Right ventricle myocardium inferior (tissue), 1 donor: ENCODE measurements around the gene LOXL1. TPM values are rescaled to one million over a fixed set of nuclear protein-coding genes. Genes with fewer than 3 reads are reported as not detected.

ENCODE experiments used
- ATAC-seq: fragments of 200-7000 bp; cut with Tn5 transposase; one replicate; pipeline ENCODE4 v1.9.1; 2020; ENCODE audit warnings: mild to moderate bottlenecking, moderate library complexity
- DNase-seq: peaks from one replicate; pipeline ENCODE4 v3.0.0; 2021; ENCODE audit errors: missing footprints
- intact Hi-C: fragments of 100-400 bp; cut with DNase I; formaldehyde crosslinking; loops from one replicate; pipeline ENCODE4 v1.11.0; 2022
- total RNA-seq: library from RNA; stranded (reverse); fragmentation: NEBNext Ultra II Directional; extraction: Animal tissue kit (Norgen Biotek cat#: 25700); gene quantifications from one replicate; pipeline ENCODE4 v1.2.1, GENCODE V29; 2021
- donor health status: DM: no; HTN: yes; CAD: no; lungs with severe emphysema.

Gene LOXL1
- total RNA-seq, 1 donor from 2014 or later = 15.9 TPM

DNA sequence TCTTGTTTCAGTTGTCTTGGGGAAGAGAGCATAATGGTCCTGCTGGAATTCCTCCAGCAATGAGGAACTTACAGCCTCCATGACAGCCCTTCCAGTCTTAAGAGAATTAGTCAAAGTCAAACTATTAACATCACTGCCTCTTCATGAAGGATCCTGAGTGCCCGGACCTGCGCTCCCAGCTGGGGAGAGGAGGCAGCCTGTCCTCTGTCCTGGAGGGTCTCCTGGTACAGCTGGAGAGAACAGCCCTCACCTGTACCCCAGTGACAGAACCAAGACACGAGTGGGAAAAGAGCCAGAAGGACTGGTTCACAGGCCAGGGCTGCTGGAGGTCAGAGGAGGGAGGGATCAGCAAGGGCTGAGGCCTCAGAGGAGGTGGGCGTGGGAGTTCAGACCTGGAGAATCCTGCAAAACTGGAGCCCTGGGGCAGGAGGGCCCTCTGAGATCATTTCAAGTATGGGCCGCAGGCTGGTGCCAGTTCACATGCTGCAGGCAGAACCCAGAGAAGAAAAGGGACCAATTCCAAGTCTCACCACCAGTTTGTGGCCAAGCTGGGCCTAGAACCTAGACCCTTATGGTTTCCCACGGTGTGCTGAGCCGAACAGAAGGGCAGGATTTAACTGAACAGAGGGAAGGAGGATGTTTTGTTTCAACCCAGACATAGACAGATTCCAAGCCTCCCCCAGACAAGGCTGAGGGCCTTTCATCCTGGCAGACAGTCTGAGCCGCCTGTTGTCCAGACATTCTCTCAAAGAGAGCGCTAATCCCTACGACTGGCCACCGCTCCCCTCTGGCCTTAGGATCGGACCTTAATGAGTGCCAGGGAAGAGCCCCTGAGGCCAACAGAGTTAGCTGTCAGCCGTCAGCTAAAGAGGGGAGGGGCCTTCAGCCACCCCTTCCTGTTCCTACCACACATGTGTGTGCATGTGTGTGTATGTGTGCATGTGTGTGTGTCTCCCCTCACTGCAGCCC lies 18.2 kb downstream of the LOXL1 start:
- no peak for DNase-seq
- intact Hi-C loops = no loop called here
- ATAC-seq = peak; percentile 24

DNA sequence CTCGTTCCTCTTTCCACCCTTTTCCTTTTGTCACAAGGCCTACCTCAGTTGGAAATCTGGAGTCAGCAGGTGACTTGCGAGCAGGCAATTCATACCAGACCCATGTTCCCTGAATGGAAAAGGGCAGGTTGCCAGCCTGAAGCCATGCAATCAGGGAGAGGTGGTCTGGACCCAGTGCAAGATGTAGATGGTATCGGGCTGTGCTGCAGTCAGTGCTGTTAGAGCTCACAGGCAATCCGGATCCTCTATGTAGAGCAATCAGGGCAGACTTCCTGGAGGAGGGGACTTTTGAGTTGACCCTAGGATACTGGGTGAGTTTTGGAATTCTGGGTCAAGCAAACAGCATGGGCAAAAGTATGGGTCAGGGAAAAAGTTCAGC lies 18.9 kb downstream of the LOXL1 start:
- intact Hi-C loops = no loop called here
- no peak for DNase-seq

DNA sequence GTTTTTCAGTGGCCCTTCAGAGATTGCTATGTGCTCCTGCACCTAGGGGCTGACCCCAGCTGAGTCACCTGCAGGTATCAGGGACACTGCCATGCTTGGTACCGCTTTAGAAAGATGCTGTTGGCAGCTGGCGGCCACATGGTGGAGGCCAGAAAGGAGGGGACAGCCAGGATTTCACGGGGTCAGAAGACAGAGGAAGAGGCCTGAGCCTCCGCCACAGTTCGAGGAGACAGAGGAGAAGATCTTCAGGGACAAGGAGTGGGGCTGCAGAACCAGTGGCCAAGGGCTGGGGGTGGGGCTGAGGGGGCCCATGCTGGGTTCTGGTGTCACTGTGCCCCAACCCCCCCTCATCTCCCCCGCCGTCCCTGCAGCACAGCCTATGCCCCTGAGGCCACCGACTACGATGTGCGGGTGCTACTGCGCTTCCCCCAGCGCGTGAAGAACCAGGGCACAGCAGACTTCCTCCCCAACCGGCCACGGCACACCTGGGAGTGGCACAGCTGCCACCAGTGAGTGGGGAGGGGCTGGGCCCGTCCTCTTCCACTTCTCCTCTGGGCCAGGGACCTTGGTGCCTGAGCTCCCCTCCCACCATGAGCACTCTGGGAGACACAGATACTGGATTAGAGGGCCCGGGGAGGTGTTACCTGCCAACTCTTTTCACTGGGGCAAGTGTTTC lies 19.9 kb downstream of the LOXL1 start:
- DNase-seq (no peak), ATAC-seq (no peak)
- intact Hi-C loops = no loop called here

More for the DNA sequence above, 18.9 kb downstream of the LOXL1 start:
- ATAC-seq = no peak

DNA sequence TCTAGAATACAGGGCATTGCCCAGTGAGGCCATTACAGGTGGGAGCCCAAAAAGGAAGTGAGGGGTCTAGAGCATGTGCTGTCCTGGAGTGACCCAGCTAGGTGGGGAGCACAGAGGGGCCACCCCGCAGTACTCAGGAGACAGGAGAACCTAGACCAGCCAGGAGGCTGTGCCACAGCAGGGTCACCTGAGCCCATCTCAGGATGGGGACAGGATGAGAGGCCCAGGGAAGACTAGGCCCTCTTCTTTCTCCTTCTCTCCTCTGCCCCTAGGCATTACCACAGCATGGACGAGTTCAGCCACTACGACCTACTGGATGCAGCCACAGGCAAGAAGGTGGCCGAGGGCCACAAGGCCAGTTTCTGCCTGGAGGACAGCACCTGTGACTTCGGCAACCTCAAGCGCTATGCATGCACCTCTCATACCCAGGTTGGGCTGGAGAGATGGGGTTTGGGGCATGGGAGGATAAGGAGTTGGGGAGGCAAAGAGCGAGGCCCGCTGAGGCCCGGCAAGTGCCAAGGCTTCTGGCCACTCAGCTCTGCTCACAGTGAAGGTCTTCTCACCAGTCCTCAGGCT lies 20.6 kb downstream of the LOXL1 start:
- intact Hi-C loops = no loop called here
- ATAC-seq (no peak), DNase-seq (no peak)

DNA sequence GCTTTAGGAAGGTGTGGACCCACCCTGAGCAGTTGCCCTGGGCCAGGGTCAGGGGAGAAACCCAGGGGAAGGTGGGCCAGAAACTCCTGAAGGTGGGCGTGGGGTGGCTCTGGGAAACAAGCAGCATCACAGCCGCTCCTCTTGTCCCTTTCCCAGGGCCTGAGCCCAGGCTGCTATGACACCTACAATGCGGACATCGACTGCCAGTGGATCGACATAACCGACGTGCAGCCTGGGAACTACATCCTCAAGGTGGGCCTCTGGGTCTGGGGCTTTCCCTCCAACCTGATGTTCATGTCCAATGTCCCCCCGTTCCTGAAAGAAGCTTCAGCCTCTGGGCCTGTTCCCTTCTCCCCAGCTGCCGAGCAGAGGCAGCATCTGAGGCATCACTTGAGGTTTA lies 21.4 kb downstream of the LOXL1 start:
- intact Hi-C loops = no loop called here
- DNase-seq = no peak

DNA sequence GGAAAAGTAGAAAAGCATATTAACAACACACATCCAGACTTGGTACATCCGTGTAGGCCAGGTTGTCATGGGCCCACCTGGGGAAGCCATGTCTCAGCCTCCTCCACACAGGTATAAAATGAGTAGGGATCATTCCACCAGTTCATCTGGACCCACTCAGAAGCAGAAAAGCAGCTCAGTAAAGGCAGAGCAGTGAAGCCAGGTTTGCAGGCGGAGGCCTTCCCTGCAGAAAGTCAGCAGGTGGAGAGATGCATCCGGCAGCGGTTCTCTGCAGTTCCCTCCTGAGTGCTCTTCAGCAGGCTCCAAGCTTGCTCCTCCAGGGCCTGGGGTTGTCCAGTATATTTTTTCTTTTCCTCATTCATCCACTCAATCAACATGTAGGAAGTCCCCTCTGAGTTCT lies 22.1 kb downstream of the LOXL1 start:
- ATAC-seq = no peak
- no peak for DNase-seq
- intact Hi-C loops = no loop called here

More for the DNA sequence above, 21.4 kb downstream of the LOXL1 start:
- ATAC-seq = no peak

DNA sequence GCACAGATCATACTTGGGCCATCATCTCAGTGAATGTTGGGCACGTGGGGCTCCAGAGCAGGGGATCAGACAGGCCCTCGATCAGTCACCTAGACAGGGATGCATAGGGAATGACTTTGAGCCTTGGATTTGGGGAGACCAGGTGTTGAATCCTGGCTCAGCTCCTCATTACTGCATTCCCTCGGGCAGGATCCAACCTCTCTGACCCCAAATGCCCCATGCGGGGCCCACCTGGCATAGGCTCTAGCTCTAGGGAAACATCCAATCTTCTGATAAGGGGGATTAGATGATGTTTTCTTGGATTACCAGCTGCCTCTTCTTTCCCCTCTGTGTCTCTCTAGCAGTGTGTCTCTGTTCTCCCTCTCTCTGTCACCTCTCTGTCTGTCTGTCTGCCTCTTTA lies 22.7 kb downstream of the LOXL1 start:
- intact Hi-C loops = no loop called here
- no peak for DNase-seq
- no peak for ATAC-seq

DNA sequence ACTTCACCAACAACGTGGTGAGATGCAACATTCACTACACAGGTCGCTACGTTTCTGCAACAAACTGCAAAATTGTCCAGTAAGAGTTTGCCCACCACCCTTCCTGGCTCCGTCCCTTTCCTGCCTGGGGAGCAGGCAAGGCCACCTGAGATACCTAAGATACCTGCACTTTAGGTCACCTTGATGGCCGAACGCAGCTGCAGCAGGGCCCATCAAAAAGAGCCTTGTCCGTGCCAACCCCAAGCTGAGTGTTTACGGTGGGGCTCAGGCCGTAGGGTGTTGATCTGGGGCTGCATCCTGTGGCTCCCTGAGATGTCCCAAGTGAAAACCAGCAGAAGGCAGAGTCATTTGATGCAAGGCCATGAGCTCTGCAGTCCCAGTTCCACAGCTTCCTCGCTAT lies 23.2 kb downstream of the LOXL1 start:
- intact Hi-C loops = no loop called here
- DNase-seq (no peak), ATAC-seq (no peak)

DNA sequence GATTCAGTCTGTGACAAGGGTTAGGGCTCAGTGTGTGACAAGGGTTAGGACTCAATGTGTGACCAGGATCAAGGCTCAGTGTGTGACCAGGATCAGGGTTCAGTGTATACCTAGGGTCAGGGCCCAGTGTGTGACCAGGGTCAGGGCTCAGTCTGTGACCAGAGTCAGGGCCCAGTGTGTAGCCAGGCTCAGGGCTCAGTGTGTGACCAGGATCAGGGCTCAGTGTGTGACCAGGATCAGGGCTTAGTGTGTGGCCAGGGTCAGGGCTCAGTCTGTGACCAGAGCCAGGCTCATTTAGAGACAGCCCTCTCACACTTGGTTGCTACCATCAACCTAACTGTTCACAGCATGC lies 24.2 kb downstream of the LOXL1 start:
- no peak for ATAC-seq
- intact Hi-C loops = no loop called here
- DNase-seq = no peak

DNA sequence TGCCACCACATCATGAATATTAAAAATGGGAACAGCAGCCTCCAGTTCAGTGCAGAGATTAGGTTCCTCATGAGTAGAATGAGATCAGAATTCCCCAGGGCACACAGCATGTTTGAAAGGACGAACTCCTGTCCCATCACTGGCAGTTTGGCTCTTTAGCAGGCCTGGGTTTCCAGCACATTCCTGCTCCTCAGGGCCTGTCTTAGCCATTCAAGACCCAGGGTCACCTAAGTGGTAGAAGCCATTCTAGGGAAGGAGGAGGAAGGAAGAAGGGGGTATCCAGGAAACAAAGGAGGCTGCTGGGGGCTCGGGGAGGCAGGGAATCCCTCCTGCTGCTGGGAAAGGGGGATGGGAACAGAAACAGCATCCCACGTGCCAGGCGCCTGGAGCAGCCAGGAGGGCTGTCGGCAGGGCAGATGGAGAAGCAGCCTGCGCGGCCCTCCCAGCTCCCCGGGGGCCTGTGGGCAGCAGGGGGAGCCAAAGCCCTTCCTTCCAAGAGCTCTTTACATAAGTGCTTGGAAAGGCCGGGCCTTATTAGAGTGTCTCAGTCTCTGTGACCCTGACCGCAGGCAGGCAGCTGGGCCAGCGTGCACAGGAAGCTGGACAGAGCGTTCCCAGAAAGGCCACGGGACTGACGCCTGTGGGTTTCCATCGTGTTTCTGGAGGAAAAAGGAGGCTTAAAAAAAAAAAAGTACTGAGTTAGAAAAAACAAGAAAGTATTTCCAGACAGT lies 24.7 kb downstream of the LOXL1 start:
- DNase-seq (peak; percentile 95), ATAC-seq (peak; percentile 97)
- intact Hi-C loops = loop anchor here (1.0 kb wide), 1 partner anchor 13 kb away; no protein-coding TSS in a partner anchor

DNA sequence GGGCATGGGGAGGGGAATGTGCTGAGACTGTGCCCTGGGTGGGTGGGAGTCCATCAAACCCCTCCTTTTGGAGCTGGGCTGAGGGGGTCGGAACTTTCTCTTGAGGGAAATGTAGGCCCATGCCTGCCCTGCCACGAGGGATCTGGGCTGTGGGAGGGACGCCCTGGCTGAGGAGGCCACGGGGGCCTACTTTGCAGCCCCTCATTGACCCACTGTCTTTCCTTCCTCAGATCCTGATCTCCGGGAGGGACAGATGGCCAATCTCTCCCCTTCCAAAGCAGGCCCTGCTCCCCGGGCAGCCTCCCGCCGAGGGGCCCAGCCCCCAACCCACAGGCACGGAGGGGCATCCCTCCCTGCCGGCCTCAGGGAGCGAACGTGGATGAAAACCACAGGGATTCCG lies 25.3 kb downstream of the LOXL1 start:
- ATAC-seq (no peak), DNase-seq (no peak)
- intact Hi-C loops = loop anchor here (1.0 kb wide), 1 partner anchor 13 kb away; no protein-coding TSS in a partner anchor

DNA sequence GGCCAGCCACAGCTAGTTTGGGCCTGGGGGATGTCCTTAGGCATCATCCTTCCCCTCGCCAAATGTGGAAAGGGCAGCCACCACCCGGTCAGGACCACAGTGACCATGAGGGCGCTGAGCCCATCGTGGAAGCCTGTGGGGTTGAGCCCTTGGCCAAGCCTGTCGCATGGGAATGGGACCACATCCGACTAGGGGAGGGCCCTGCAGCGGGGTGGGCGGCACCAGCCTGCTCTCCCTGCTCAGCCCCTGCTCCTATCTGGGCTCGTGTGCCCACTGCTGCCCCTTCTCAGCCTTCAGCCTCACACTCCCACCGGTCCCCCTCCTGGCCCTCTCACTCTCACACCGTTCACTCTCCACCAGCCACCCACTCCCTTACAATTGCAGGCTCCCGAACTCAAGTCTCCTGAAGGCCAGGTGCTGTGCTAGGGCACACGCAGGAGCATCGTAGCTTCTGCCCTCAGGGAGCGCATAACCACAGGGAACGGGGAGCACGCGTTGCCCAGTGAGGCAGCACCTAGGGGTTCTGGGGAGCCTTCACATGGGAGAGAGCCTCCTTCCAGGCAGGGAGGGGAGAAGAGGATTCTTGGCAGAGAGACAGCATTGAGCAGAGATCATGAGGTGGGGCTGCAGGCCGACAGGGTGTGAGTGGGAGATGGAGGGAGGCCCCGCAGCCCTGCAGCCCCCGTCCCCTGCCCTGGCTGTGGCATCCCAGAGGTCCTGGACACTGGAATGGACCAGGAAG lies 26.1 kb downstream of the LOXL1 start:
- DNase-seq (no peak), ATAC-seq (no peak)
- intact Hi-C loops = no loop called here

DNA sequence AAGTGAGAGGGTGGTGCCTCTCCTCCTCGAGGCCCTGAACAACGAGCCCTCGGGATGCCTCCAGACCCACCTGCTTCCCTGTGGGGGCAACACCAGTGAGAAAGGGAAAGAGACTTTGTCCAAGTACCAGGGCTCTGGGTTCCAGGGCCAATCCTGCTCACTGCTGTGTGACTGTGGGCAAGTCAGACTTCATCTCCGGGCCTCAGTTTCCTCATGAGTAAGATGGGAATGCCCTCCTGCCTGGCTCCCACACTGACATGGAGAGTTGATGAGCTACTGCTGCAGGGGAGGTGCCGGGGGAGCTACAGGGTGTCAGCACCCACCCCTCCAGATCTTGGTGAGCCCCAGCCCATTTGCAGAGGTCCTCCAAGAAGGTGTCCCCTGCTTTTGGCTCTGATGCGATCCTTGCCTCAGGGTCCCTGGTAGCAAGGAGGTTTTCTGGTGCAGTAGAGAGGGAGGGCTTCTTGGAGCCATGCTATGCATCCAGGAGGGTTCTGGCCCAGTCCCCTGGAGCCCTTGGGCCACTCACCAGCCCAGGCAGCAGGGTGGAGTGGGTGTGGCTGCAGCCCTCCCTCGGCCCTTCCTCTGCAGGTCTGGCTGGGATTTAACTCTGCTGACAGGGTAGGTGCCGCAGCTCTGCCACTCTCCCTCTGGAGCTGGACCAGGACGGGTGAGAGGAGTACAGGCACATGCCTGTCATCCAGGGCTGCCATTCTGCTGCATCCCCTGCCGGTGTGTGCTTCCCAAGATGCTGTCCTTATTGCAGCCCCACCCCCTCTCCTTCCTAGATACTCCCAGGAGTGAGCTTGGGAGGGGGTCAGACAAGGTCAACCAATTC lies 26.9 kb downstream of the LOXL1 start:
- intact Hi-C loops = no loop called here
- ATAC-seq (no peak), DNase-seq (no peak)

DNA sequence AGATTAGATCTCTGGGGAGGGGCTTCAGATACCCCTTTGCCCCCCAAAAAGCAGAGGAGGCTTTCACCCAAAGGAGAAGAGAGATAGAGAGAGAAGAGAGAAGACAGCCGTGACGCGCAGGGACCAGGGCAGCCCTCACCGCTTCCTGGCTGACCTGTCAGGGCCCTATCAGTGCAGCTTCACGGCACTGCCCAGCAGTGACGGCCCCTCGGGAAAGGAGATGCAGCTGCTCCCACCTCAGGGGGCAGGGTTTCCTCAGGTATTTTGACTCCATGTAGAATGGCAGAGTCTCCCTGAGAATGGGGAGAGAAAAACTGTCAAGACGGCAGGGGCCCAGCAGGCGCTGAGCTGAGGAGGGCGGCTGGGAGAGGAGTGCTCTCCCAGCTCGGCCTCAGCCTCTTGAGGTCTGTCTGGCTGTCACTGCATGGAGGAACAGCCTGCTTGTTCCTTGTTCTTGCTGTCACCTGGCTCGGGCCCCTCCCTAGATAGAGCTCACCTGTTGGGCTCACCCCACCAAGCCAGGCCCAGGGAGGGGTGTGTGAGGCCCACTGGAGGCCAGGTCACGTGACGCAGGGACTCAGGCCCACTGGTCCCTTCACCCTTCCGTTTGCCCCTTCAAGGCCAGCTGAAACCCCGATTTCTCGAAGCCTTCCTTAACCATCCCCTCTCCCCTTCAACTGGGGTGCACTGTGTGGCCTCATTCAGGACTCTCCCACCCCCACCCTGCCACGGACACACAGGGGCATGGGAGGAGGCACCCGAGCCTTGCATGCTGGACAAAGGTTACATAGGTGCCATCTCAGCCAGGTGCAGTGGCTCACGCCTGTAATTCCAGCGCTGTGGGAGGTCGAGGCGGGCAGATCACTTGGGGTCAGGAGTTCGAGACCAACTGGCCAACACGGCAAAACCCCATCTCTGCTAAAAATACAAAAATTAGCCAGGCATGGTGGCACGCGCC lies 28.2 kb downstream of the LOXL1 start:
- DNase-seq (no peak), ATAC-seq (no peak)
- intact Hi-C loops = no loop called here

DNA sequence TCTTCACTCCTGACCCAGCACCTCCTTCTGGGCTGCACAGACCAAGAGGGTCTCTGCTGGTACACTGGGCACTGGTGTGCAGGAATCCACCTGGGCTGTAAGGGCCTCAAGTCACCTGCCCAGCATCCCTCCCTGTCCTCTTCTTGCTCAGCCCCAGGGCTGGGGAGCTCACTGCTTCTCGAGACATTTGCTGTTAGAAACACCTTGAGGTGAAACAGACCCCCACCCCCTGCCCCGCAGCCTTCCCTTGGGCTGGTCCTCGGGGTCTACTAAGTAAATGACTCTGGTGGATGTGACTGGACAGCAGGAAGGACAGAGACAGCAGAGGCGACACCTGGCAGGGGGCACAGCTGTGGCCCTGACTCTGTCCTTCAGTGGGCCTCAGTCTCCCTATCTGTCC lies 29.1 kb downstream of the LOXL1 start:
- intact Hi-C loops = no loop called here
- no peak for ATAC-seq
- no peak for DNase-seq

DNA sequence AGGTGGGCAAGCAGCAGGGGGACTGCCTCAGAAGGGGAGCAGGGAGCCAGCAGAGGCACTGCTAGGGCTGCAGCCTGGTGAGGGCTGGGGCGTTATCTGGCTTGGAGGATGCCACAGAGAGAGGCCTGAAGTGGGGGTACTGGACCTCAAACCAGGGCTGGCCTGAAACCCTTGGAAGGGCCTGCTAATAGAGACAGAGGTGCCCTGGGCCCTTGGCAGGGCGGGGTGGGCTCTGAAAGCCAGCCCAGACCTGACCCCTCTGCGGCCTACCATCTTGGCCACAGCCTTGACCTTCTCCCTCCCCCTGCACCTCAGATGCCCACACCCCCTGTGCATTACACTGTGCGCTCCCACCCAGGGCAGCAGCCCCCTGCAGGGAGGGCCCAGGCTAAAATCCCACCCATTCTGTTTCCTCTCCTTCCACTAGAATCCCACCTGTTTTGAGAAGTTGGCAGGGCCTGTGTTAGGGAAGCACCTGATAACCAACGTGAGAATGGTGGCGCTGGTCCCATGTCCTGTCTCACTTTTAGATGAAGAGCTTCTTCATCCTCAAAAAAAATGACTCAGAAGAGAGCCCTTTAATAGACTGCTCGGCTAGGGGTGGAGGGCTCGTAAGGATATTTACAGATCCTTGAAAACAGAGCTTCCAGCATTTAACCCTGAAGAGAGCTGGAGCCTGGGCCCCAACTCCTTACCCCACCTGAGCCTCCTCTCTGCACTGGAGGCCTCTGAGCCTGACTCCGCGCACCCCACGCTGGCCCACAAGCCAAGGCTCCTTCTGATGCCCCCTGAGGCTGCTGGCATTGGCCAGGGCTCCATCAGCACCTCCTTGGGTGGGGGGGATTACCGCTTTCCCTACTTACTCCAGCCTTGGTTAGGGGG lies 29.8 kb downstream of the LOXL1 start:
- intact Hi-C loops = no loop called here
- DNase-seq (no peak), ATAC-seq (no peak)
